ENCODE data around the gene HSPBP1.

The HSPBP1 gene

DNA sequence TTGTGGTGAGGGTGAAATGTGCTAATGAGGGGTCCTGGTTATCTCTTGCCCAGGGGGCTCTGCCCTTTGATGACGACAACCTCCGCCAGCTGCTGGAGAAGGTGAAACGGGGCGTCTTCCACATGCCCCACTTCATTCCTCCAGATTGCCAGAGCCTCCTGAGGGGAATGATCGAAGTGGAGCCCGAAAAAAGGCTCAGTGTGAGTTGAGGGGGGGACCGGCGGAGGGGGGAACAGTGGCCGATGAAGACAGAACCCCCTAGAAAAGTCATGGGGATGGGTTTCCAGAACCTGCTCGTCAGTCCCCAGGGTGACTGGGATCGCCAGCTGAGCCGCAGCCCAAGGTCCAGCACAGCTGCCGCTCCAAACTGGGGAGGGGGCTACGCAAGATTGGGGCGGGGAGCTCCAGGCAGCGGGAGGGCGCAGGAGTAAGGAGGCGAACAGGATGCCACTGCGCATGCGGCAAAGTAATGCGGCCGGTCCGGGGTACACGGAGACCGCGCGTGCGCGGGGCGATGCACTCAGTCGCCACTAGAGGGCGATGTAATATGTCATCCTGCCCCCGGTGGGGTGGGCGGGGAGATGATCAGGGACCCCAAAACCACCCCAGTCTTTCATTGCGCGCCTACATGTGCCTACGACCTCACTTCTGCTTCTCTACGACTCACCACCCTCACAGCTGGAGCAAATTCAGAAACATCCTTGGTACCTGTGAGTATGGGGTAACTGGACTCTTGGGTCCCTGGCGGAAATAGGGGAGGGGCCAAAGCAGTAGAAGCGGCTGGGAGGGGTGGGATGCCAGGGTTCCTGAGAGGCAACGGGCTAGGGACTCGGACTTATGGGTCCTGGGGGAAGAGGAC is 21.8 kb upstream of the HSPBP1 start:
- Histone ChIP-seq H3K4me3 (ENCODE audit: low read depth, low read length) (peak overlapping the region; percentile 18), H3K9me3 (ENCODE audit: control insufficient read depth, insufficient read depth, low read depth, low read length) (no peaks in the 10 kb centered on the region), H3K27ac (ENCODE audit: extremely low read depth, low read depth, low read length) (no peak overlapping the region; the same call in 1 of the 2 replicates), H3K36me3 (ENCODE audit: control insufficient read depth in 2 of 2, insufficient read depth in 1 of 2, low read length in 2 of 2) (peaks cover 9 to 57% of the 10 kb centered on the region in 2 experiments; a peak in 2 of 3 replicates), H3K4me1 (ENCODE audit: control insufficient read depth, insufficient read depth, low read length) (peaks cover 3% of the 10 kb centered on the region; the same call in 1 of the 2 replicates)
- POLR2A ChIA-PET, result interaction anchor here (0.6 to 4.0 kb wide), 13 partner anchors 19 to 156 kb away, joined by 3 to 18 read pairs (median 4); partner anchors contain the start of genes HSPBP1, KMT5C and UBE2S
- CTCF ChIA-PET, result interaction anchor here (0.5 to 4.1 kb wide), 54 partner anchors 9 to 901 kb away, joined by 3 to 62 read pairs (median 4); partner anchors contain the start of genes DNAAF3, FIZ1, KMT5C and TMEM150B
- TF ChIP-seq, protein P1, sequence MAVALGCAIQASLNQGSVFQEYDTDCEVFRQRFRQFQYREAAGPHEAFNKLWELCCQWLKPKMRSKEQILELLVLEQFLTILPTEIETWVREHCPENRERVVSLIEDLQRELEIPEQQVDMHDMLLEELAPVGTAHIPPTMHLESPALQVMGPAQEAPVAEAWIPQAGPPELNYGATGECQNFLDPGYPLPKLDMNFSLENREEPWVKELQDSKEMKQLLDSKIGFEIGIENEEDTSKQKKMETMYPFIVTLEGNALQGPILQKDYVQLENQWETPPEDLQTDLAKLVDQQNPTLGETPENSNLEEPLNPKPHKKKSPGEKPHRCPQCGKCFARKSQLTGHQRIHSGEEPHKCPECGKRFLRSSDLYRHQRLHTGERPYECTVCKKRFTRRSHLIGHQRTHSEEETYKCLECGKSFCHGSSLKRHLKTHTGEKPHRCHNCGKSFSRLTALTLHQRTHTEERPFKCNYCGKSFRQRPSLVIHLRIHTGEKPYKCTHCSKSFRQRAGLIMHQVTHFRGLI (tag by site-specific recombination; IDR thresholded peaks at IDR 0.05), result no peak
- peak; percentile 61 for TF ChIP-seq ZNF335 (tag by site-specific recombination; conservative IDR thresholded peaks at IDR 0.05)
- peak; percentile 35; the same call in 1 of the 2 replicates for TF ChIP-seq GLIS2 (tag by site-specific recombination; IDR thresholded peaks at IDR 0.05)
- no peak for TF ChIP-seq ZNF24 (tag by site-specific recombination; IDR thresholded peaks at IDR 0.05)
- TF ChIP-seq, protein P2, sequence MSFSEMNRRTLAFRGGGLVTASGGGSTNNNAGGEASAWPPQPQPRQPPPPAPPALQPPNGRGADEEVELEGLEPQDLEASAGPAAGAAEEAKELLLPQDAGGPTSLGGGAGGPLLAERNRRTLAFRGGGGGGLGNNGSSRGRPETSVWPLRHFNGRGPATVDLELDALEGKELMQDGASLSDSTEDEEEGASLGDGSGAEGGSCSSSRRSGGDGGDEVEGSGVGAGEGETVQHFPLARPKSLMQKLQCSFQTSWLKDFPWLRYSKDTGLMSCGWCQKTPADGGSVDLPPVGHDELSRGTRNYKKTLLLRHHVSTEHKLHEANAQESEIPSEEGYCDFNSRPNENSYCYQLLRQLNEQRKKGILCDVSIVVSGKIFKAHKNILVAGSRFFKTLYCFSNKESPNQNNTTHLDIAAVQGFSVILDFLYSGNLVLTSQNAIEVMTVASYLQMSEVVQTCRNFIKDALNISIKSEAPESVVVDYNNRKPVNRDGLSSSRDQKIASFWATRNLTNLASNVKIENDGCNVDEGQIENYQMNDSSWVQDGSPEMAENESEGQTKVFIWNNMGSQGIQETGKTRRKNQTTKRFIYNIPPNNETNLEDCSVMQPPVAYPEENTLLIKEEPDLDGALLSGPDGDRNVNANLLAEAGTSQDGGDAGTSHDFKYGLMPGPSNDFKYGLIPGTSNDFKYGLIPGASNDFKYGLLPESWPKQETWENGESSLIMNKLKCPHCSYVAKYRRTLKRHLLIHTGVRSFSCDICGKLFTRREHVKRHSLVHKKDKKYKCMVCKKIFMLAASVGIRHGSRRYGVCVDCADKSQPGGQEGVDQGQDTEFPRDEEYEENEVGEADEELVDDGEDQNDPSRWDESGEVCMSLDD (tag by site-specific recombination; IDR thresholded peaks at IDR 0.05), result peak; percentile 95
- TF ChIP-seq ZNF776 (tag by site-specific recombination; IDR thresholded peaks at IDR 0.05; ENCODE audit: borderline replicate concordance), result no peak
- TF ChIP-seq ZSCAN23 (tag by site-specific recombination; IDR thresholded peaks at IDR 0.05), result no peak
- TF ChIP-seq ZNF580 (tag by site-specific recombination; IDR thresholded peaks at IDR 0.05), result no peak
- no peak for TF ChIP-seq ZNF155 (tag by site-specific recombination; IDR thresholded peaks at IDR 0.05)
- no peak for TF ChIP-seq ZNF354C (tag by site-specific recombination; IDR thresholded peaks at IDR 0.05; ENCODE audit: borderline replicate concordance, low read depth)
- TF ChIP-seq ZNF830 (tag by site-specific recombination; IDR thresholded peaks at IDR 0.05; ENCODE audit: low read depth), result no peak
- no peak for TF ChIP-seq ZNF610 (tag by site-specific recombination; IDR thresholded peaks at IDR 0.05; ENCODE audit: borderline replicate concordance)
- TF ChIP-seq EGR2 (tag by site-specific recombination; IDR thresholded peaks at IDR 0.05; ENCODE audit: low read depth), result peak; percentile 56
- no peak for TF ChIP-seq ZNF112 (tag by site-specific recombination; IDR thresholded peaks at IDR 0.05)
- 0 out of 2 replicates have a peak, but pooled peaks have one; percentile 52 for TF ChIP-seq KLF16 (tag by site-specific recombination; IDR thresholded peaks at IDR 0.05)
- TF ChIP-seq ZNF398 (tag by site-specific recombination; IDR thresholded peaks at IDR 0.05), result peak; percentile 12; the same call in 1 of the 2 replicates
- TF ChIP-seq KLF1 (tag by site-specific recombination; IDR thresholded peaks at IDR 0.05), result peak; percentile 45
- TF ChIP-seq ZNF341 (tag by site-specific recombination; IDR thresholded peaks at IDR 0.05; ENCODE audit: low read depth), result peak; percentile 68
- peak; percentile 19 for TF ChIP-seq ZBTB26 (tag by site-specific recombination; optimal IDR thresholded peaks at IDR 0.05)
- peak; percentile 71; the same call in 1 of the 2 replicates for TF ChIP-seq KLF9 (tag by site-specific recombination; IDR thresholded peaks at IDR 0.05; ENCODE audit: low read depth)
- TF ChIP-seq, protein P3, sequence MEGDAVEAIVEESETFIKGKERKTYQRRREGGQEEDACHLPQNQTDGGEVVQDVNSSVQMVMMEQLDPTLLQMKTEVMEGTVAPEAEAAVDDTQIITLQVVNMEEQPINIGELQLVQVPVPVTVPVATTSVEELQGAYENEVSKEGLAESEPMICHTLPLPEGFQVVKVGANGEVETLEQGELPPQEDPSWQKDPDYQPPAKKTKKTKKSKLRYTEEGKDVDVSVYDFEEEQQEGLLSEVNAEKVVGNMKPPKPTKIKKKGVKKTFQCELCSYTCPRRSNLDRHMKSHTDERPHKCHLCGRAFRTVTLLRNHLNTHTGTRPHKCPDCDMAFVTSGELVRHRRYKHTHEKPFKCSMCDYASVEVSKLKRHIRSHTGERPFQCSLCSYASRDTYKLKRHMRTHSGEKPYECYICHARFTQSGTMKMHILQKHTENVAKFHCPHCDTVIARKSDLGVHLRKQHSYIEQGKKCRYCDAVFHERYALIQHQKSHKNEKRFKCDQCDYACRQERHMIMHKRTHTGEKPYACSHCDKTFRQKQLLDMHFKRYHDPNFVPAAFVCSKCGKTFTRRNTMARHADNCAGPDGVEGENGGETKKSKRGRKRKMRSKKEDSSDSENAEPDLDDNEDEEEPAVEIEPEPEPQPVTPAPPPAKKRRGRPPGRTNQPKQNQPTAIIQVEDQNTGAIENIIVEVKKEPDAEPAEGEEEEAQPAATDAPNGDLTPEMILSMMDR (tag by site-specific recombination; IDR thresholded peaks at IDR 0.05), result peak; percentile 93
- TF ChIP-seq ZBTB8A (tag by site-specific recombination; IDR thresholded peaks at IDR 0.05), result peak; percentile 49; the same call in 1 of the 2 replicates
- 0 out of 2 replicates have a peak, but pooled peaks have one; percentile 16 for TF ChIP-seq ZBTB7A (tag by site-specific recombination; IDR thresholded peaks at IDR 0.05; ENCODE audit: low read depth)
- TF ChIP-seq ZNF426 (tag by site-specific recombination; IDR thresholded peaks at IDR 0.05), result no peak
- TF ChIP-seq BCL11B (tag by site-specific recombination; IDR thresholded peaks at IDR 0.05; ENCODE audit: low read depth), result no peak
- TF ChIP-seq MEIS1 (CRISPR knock-in tag; IDR thresholded peaks at IDR 0.05; ENCODE audit: borderline replicate concordance), result no peak
- TF ChIP-seq SP3 (tag by site-specific recombination; IDR thresholded peaks at IDR 0.05), result peak; percentile 47; the same call in 1 of the 2 replicates

Data from HEK293 (cell line).